OCI-LY1 (cell line): Measurements from ENCODE around the gene CD248.

Experiments
- CTCF ChIP-seq: fragments of 200-600 bp; sonication (generic), shearing (Covaris generic); IDR thresholded peaks from 2 replicates; pipeline ENCODE4 v1.5.1; 2017; ENCODE audit warnings: mild to moderate bottlenecking, antibody characterized with exemption, low read length, moderate library complexity, mixed read lengths
- EZH2 ChIP-seq: fragments of 200-600 bp; sonication (generic), shearing (Covaris generic); IDR thresholded peaks from 2 replicates; pipeline ENCODE4 v1.8.0; 2017; ENCODE audit warnings: borderline replicate concordance, mixed run types, mild to moderate bottlenecking, antibody characterized with exemption, low read length, moderate library complexity, mixed read lengths

- TF ChIP-seq CTCF = no peak
- TF ChIP-seq EZH2 = no peak
Observed at GRCh38 chr11:66341502-66342126, 24.8 kb upstream of the CD248 start.
